ENCODE measurements around the gene ZNF778.
"Not testable (repeated sequence)": the region's sequence is repeated elsewhere in the genome, so short reads cannot be mapped to it uniquely, and the experiment has no call there.

The ZNF778 gene

GRCh38 chr16:89219365-89219764 lies 1.9 kb downstream of the ZNF778 start:
- DNase-seq = no peak

DNA sequence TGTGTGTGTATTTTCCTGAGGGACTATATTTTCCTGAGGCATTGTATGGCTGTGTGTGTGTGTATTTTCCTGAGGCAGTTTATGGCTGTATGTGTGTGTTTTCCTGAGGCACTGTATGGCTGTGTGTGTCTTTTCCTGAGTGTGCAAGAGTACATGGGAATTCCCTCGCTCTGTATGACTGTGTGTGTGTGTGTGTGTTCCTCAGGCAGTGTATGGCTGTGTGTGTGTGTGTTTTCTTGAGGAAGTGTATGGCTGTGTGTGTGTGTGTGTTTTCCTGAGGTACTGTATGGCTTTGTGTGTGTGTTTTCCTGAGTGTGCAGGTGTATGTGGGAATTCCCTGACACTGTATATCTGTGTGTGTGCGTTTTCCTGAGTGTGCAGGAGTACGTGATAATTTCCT lies 4.1 kb downstream of the ZNF778 start:
- no peak for DNase-seq

DNA sequence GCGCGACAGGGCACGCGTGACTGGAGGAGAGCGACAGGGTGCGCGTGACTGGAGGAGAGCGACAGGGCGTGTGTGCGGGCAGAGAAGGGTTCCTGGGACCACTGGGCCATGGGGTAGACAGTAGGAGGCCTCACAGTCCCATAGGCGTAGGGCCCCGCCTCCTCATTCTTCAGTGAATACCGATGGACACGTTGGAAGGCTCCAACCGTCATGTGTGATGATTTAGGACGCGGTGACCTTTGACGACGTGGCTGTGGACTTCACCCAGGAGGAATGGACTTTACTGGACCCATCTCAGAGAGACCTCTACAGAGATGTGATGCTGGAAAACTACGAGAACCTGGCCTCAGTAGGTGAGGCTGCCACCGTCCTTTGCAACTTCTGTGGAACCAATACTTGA lies 5.4 kb downstream of the ZNF778 start:
- no peak for DNase-seq

DNA sequence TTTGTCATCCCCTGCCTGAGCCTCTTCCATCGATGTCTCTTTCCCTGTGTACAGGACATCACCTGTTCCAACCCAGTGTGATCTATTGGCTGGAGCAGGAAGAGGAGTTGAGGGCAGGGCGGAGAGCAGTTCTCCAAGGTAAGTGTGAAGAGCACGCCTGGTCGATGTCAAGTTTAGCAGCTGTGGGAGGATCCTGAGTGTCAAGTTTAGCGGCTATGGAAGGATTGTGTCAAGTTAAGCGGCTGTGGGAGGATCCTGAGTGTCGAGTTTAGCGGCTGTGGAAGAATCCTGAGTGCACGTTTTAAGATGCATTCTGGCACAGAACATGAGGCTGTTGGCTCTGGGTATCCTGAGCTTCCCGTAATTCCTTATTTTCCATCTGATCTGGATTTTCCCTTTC lies 7.2 kb downstream of the ZNF778 start:
- DNase-seq = no peak

DNA sequence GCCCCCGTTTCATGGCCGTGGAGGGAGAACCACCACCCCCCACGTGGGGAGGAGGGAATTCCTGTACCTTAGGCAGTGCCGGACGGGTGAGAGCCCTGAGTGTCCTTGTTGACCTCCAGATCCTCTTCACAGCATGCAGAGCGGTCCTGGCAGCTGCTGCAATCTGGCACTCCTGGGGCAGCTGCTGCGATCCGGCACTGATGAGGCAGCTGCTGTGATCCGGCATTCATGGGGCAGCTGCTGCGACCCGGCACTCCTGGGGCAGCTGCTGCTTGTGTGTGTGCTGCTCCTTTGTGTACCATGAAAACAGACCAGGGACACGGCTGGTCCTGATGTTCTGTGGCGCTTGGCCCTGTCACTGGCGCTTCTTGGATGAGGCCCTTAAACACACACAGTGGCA lies 12.8 kb downstream of the ZNF778 start:
- no peak for DNase-seq

DNA sequence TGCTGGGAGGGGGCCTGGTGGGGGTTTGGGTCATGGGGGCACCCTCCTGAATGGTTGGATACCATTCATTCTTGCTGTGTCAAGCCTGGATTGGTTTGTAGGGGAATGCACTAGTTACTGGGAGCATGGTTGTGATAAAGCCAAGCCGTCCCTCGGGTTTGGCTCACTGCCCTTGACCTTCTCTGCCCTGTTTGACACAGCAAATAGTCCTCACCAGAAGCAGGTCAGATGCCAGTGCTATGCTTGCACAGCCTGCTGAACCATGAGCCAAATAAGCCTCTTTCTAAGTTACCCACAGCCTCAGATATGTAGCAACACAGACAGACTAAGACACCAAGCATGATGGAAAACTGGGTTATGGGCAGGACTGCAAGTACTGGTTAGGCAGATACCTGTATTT lies 14.6 kb downstream of the ZNF778 start:
- DNase-seq = no peak

GRCh38 chr16:89233678-89234490 lies 16.4 kb downstream of the ZNF778 start:
- DNase-seq = no peak

- no peak for DNase-seq
These were observed 20.2 kb downstream of the ZNF778 start for GRCh38 chr16:89237733-89238132.

GRCh38 chr16:89241187-89242007 lies 23.9 kb downstream of the ZNF778 start:
- DNase-seq = peak; percentile 81

DNA sequence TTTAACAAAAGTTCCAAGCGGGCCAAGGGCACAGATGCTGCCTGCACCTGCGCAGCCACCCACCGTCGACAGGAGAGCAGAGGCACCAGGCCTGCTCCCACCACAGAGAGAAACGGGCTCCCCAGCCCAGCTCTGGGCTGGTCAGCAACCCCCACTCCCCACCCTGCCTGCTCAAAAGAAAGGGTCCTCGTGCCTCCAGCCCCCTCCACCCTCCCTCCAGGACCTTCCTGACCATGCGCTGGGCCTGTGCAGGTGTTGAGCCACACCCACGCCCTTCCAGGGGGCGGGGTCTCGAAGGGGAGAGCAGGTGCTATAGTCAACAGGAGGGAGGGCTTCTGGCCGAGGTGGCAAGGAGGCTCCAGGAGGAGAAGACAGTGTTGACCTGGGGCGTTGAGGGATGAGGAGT lies 25.3 kb downstream of the ZNF778 start:
- DNase-seq = no peak

DNA sequence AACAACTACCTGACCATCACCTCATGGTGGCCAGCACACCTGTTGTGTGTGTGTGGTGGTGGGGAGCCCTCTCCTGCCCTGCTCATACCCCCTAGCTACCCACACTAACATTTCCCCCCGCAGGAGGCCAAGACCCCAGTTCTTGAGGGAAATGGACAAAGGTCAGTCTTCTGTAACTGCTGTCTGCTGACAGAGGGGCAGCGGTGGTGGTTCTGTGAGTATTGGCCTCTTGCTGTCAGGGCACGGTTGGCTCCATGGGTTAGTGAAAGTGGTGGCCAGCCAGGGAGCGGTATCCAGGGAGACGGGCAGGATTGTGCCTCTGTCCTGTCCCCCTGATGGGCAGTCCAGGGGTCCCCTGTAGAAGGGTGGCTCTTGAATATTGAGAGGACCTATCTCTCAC lies 26.2 kb downstream of the ZNF778 start:
- DNase-seq = no peak

DNA sequence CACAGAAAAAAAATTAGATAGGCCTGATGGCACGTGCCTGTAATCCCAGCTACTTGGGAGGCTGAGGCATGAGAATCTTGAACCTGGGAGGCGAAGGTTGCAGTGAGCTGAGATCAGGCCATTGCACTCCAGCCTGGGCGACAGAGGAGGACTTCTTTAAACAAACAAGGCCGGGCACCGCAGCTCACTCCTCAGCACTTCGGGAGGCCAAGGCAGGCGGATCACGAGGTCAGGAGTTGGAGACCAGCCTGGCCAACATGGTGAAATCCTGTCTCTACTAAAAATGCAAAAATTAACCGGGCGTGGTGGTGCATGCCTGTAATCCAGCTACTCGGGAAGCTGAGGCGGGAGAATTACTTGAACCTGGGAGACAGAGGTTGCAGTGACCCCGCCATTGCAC lies 26.8 kb downstream of the ZNF778 start:
- not testable (repeated sequence) for DNase-seq

DNA sequence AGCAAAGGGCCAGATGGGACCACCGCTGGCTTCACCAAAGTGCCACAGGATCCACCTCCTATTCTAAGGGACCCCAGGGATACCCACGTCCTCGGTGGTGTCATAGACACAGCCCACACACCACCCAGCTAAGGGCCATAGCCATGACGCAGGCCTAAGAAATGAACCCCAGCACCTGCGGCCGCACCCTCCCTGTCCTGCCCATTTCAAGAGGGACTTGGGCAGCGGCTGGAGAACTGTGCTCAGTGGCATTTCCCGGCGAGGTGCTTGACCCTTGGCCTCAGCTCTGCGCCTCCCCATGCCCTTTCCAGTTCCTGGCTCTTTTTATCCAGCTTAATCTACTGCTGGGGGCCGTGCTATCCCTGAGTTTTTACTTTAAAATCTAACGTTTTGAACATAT lies 27.3 kb downstream of the ZNF778 start:
- no peak for DNase-seq

DNA sequence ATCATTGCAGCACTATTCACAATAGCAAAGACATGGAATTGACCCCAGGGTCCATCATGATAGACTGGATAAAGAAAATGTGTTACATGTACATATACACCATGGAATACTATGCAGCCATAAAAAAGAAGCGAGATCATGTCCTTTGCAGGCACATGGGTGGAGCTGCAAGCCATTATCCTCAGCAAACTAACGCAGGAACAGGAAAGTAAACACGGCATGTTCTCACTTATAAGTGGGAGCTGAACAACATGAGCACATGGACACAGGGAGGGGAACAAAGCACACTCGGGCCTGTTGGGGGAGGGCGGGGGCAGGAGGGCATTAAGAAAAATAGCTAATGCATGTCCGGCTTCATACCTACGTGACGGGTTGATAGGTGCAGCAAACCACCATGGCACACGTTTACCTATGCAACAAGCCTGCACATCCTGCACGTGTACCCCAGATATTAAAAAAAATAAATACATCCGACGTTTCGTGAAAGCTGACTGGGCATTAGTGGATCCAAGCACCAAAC lies 28.9 kb downstream of the ZNF778 start:
- DNase-seq = no peak

DNA sequence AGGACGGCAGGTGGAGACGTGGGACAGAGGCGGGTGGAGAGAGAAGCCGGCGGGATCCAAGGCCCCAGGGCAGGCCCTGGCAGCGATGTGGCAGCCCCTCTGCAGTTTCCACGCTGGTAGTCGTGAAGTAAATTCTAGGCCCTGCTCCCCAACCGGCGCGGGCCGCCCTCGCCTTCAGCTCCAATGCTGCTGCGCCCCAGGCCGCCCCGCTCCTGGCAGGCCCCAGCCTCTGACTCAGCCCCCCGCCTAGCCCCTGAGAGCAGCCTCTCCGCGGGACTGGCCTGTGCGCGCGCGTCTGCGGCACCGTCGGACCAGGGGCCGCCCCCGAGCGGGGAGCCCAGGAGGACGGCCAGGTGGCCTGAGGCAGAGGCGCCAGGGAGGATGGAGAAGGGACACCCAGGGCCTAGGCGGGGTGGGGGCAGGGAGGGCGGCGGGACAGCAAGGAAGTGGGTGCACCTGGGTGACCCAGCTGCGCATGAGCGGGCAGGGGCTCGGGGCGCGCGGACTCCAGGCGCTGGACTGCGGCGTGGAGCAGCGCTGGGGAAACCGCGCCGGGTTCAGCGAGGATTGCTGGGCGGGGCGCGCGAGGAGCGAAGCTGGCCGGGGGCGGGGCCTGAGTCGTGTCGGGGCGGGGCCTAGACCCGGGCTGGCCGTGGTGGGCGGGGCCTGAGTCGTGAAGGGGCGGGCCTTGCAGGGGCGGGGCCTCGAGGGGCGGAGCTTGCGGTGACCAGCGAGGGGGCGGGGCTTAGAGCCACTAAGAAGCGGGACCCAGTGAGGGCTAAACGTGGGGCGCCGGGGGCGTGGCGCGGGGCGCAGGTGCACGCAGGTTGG lies 29.6 kb downstream of the ZNF778 start:
- DNase-seq = peak; percentile 94

DNA sequence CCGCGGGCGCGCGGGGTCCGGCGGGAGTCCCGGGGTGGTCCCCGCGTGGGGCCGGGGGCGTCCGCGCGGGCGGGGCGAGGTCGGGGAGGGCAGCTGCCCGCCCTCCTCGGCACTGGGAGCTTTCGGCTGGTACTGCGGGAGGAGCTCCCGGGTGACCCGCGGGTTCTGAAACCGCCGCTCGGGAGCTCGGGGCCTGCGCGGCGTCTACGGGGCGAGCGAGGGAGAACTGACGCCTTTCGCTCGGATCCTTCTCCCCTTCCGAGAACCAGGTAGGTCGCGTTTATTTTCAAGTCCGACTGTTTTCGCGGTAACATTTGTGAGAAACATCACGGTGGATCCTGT lies 30.2 kb downstream of the ZNF778 start:
- not testable (repeated sequence) for DNase-seq

DNA sequence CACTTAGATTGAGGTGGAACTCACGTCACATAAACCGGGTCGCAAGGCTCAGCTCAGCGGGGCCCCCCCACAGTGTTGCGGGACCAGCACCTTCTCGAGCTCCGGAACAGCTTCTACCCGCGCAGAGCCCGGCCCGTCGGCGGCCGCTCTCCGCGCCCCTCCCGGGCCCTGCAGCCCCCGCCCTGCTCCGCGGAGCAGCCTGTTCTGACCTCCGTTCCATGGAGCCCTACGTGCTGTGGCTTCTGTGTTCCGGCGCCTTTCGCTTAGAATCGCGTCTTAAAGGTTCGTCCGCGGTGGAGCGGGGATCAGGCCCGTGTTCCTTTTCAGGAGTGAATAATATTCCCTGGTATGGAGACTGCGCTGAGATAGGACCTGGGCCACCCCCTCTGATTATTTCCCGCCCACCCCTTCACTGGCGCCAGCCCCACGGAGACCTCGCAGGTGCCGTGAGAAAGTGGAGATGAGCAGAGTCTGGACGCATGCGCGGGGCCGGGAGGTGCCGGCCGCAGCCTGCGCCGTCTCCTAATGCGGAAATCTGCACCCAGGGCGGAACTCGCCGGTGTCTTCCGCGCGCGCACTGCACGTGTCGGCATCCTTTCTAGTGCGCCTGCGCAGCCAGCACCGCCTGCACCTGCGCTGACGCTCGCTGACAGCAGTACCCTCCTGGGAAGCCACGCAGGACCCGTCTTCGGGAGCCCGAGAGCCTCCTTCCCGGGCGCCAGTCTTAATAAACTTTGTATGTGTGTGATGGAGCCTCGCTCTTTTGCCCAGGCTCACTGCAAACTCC lies 30.9 kb downstream of the ZNF778 start:
- no peak for DNase-seq

DNA sequence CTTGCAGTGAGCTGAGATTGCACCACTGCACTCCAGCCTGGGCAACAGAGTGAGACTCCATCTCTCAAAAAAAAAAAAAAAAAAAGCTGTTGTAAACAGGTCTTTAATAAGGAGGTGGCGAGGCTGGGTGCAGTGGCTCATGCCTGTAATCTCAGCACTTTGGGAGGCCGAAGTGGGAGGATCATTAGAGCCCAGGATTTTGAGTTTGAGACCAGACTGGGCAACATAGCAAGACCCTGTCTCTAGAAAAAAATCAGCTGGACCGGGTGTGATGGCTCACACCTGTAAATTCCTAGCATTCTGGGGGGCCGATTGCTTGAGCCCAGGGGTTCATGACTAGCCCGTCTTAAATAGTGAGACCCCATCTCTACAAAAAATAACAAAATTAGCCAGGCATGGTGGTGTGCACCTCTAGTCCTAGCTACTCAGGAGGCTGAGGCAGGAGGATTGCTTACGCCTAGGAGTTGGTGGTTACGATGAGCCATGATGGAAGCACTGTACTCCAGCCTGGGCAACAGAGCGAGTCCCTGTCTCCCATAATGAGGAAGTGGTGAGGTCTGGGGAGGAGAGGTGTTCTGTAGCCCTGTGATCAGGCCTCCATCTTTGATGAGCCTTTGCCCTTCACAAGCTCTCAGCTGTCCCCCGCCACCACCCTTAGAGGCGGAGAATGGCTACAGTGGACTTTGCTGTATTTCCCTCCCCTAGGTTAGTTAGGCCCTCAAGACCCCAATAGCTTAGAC lies 36.2 kb downstream of the ZNF778 start:
- DNase-seq = no peak

DNA sequence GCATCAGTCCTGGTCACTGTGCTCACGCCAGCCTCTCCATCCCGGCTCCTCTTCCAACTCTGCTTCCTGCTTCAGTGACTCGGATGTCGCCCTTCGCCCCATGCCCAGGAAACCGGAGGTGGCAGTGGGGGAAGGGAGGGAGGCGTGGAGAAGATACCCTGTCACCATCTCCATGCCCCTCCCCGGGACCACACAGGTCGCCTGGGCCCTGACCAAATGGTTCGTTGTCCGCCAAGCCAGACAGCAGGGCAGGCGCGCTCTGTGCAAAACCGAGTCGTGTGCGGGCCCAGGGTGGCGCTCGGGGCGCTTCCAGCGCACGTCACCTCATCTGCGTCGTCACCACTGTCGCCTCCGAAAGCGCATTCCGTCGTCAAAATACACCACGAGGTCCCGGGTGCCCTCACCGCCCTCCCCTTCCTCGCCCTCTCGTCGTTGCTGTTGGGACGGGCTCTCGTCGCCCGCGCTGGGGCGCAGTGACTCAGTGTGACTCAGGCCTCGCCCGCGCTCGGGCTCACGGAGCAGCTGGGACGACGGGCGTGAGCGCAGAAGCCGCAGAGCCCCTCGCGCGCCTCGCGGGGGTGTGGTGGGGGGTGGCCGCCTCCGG lies 39.2 kb downstream of the ZNF778 start:
- DNase-seq = peak; percentile 85

DNA sequence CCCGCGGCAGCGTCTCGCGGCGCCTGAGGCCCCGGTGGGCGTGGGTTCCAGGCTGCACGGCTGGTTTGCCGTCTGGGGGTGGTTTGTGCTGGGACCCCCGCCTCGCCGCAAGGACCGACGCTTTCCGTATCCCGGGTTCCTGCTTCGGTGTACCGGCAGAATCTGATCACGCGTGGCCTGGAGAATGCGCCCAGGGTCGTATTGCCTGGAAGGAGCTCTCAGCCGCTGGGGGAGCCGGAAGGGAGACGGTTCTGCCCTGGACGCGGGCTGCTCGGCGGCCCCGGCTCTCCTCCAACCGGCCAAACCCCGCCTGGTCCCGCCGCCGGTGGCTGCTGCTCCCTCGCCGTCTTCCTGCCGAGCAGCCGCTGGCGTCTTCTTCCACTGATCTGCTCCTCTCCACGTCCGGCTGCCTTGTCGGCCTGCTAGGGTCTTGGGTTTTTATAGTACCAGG lies 39.8 kb downstream of the ZNF778 start:
- DNase-seq = no peak
